Neural progenitor cell (in vitro differentiated cells): ENCODE data around the gene XG. TPM values are rescaled to one million over a fixed set of nuclear protein-coding genes. Genes with fewer than 3 reads are reported as not detected.

Source experiments
- DNase-seq: peaks from one replicate; pipeline ENCODE4 v3.0.0-alpha.2; 2016; ENCODE audit warnings: low spot score
- H2AFZ ChIP-seq: fragments of 200-600 bp; sonication (generic); replicated peaks from 2 replicates; pipeline ENCODE4 v1.6.1; 2016; ENCODE audit warnings: antibody characterized with exemption
- H3F3A ChIP-seq: fragments of 200-600 bp; sonication (generic); 2 replicates; pipeline ENCODE4 v1.6.1; 2016; ENCODE audit warnings: antibody characterized with exemption, low read depth
- H3K27ac ChIP-seq: fragments of 200-600 bp; sonication (generic); 2 replicates; pipeline ENCODE4 v1.5.1; 2016; ENCODE audit warnings: mild to moderate bottlenecking
- H3K27me3 ChIP-seq: fragments of 200-600 bp; sonication (generic); 2 replicates; pipeline ENCODE4 v1.6.1; 2016; ENCODE audit warnings: mild to moderate bottlenecking, moderate library complexity
- H3K36me3 ChIP-seq: fragments of 200-600 bp; sonication (generic); 2 replicates; pipeline ENCODE4 v1.5.1; 2016
- H3K4me1 ChIP-seq: fragments of 200-600 bp; sonication (generic); 2 replicates; pipeline ENCODE4 v1.6.1; 2016; ENCODE audit warnings: mixed run types
- H3K4me2 ChIP-seq: fragments of 200-600 bp; sonication (generic); 2 replicates; pipeline ENCODE4 v1.6.1; 2016
- H3K4me3 ChIP-seq: fragments of 200-600 bp; sonication (generic); 2 replicates; pipeline ENCODE4 v1.5.1; 2016
- H3K79me2 ChIP-seq: fragments of 200-600 bp; sonication (generic); 2 replicates; pipeline ENCODE4 v1.6.1; 2016; ENCODE audit warnings: low read depth
- H3K9ac ChIP-seq: fragments of 200-600 bp; sonication (generic); 2 replicates; pipeline ENCODE4 v1.6.1; 2016
- H3K9me3 ChIP-seq: fragments of 200-600 bp; sonication (generic); 2 replicates; pipeline ENCODE4 v1.5.1; 2016; ENCODE audit warnings: low read depth
- H4K20me1 ChIP-seq: fragments of 200-600 bp; sonication (generic); 2 replicates; pipeline ENCODE4 v1.6.1; 2016; ENCODE audit warnings: low read depth
- H3K27ac Mint-ChIP-seq: 3 replicates; pipeline ENCODE4 v1.8.0; 2021; ENCODE audit warnings: mixed read lengths
- H3K27me3 Mint-ChIP-seq: 2 replicates; pipeline ENCODE4 v1.8.0; 2022; ENCODE audit warnings: low read depth, mild to moderate bottlenecking, inconsistent platforms, moderate library complexity, mixed read lengths; ENCODE audit not compliant: insufficient read depth
- H3K36me3 Mint-ChIP-seq: 3 replicates; pipeline ENCODE4 v1.8.0; 2021; ENCODE audit warnings: mixed read lengths
- H3K4me1 Mint-ChIP-seq: 3 replicates; pipeline ENCODE4 v1.8.0; 2021; ENCODE audit warnings: mixed read lengths
- H3K4me3 Mint-ChIP-seq: 3 replicates; pipeline ENCODE4 v1.8.0; 2021; ENCODE audit warnings: mild to moderate bottlenecking, moderate library complexity, mixed read lengths
- H3K9me3 Mint-ChIP-seq: 3 replicates; pipeline ENCODE4 v1.8.0; 2020; ENCODE audit warnings: mixed read lengths
- EZH2 ChIP-seq: fragments of 200-600 bp; sonication (generic); IDR thresholded peaks from 2 replicates; pipeline ENCODE4 v1.6.1; 2017; ENCODE audit warnings: antibody characterized with exemption, mild to moderate bottlenecking, moderate library complexity
- EZH2phosphoT487 ChIP-seq: fragments of 200-600 bp; sonication (generic); IDR thresholded peaks from 2 replicates; pipeline ENCODE4 v1.6.1; 2017; ENCODE audit warnings: antibody characterized with exemption
- total RNA-seq: library from RNA; depleted of rRNA; stranded (reverse); fragments of >200 nt; gene quantifications from 2 replicates; pipeline ENCODE4 v1.2.3, GENCODE V29; 2015; ENCODE audit warnings: low replicate concordance
- TF ChIP-seq, protein P1 (sequence below): fragments of 200-600 bp; sonication (generic); IDR thresholded peaks from 2 replicates; pipeline ENCODE4 v1.5.1; 2017; ENCODE audit warnings: antibody characterized with exemption, mild to moderate bottlenecking

The XG gene
- total RNA-seq, 1 donor from 2014 or later = not detected

GRCh38 chrX:2857566-2857965, 105.7 kb downstream of the XG start:
- H3K27ac Mint-ChIP-seq = no peak overlapping the region
- peaks cover 7% of the 10 kb centered on the region for H3F3A ChIP-seq
- no peak for DNase-seq
- TF ChIP-seq, protein P1, sequence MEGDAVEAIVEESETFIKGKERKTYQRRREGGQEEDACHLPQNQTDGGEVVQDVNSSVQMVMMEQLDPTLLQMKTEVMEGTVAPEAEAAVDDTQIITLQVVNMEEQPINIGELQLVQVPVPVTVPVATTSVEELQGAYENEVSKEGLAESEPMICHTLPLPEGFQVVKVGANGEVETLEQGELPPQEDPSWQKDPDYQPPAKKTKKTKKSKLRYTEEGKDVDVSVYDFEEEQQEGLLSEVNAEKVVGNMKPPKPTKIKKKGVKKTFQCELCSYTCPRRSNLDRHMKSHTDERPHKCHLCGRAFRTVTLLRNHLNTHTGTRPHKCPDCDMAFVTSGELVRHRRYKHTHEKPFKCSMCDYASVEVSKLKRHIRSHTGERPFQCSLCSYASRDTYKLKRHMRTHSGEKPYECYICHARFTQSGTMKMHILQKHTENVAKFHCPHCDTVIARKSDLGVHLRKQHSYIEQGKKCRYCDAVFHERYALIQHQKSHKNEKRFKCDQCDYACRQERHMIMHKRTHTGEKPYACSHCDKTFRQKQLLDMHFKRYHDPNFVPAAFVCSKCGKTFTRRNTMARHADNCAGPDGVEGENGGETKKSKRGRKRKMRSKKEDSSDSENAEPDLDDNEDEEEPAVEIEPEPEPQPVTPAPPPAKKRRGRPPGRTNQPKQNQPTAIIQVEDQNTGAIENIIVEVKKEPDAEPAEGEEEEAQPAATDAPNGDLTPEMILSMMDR = no peak
- TF ChIP-seq EZH2 (no peak), EZH2phosphoT487 (no peak)
- no peak overlapping the region for H3K9ac ChIP-seq
- no peaks in the 10 kb centered on the region for H4K20me1 ChIP-seq
- no peak overlapping the region for H3K4me3 ChIP-seq
- H3K4me1 Mint-ChIP-seq = no peaks in the 10 kb centered on the region
- no peaks in the 10 kb centered on the region for H3K79me2 ChIP-seq
- H3K27ac ChIP-seq = no peak overlapping the region
- peaks cover 2% of the 10 kb centered on the region for H3K27me3 Mint-ChIP-seq
- H2AFZ ChIP-seq = no peak overlapping the region
- no peak overlapping the region for H3K4me2 ChIP-seq
- H3K9me3 Mint-ChIP-seq = no peaks in the 10 kb centered on the region
- H3K4me1 ChIP-seq = no peaks in the 10 kb centered on the region
- no peaks in the 10 kb centered on the region for H3K36me3 ChIP-seq
- H3K36me3 Mint-ChIP-seq = peaks cover 48% of the 10 kb centered on the region
- no peak overlapping the region for H3K4me3 Mint-ChIP-seq
- H3K9me3 ChIP-seq = no peaks in the 10 kb centered on the region
- no peaks in the 10 kb centered on the region for H3K27me3 ChIP-seq

DNA sequence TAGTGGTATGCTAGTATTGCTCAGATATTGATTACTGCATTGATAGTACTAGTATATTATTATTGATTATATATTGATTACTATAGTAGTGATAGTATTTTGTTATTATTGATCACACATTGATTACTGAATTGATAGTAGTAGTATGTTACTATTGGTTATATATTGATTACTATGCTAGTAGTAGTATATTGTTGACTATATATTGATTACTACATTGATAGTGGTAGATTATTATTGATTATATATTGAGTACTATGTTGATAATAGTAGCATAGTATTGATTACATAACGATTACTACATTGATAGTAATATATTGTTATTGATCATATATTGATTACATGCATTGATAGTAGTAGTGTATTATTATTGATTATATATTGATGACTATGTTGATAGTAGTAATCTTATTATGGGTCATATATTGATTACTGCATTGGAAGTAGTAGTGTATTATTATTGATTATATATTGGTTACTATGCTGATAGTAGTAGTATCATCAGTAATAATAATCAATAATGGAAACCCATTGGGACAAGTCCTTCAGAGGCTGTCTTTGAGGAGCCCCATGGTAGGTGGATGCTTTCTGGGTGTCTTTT, 107.5 kb downstream of the XG start:
- H3K4me3 ChIP-seq = no peak overlapping the region
- no peak for TF ChIP-seq EZH2
- TF ChIP-seq, protein P1 = no peak
- no peak for TF ChIP-seq EZH2phosphoT487
- peaks cover 7% of the 10 kb centered on the region for H3F3A ChIP-seq
- no peaks in the 10 kb centered on the region for H3K9me3 ChIP-seq
- H3K4me1 ChIP-seq = no peaks in the 10 kb centered on the region
- H3K36me3 Mint-ChIP-seq = peaks cover 52% of the 10 kb centered on the region
- no peak overlapping the region for H3K27ac ChIP-seq
- peaks cover 3% of the 10 kb centered on the region for H3K4me1 Mint-ChIP-seq
- no peaks in the 10 kb centered on the region for H3K79me2 ChIP-seq
- no peak overlapping the region for H3K4me2 ChIP-seq
- no peak overlapping the region for H2AFZ ChIP-seq
- no peaks in the 10 kb centered on the region for H3K27me3 ChIP-seq
- no peak for DNase-seq
- H3K9me3 Mint-ChIP-seq = no peaks in the 10 kb centered on the region
- H3K27me3 Mint-ChIP-seq = peaks cover 2% of the 10 kb centered on the region
- no peaks in the 10 kb centered on the region for H4K20me1 ChIP-seq
- no peak overlapping the region for H3K4me3 Mint-ChIP-seq
- H3K27ac Mint-ChIP-seq = no peak overlapping the region
- no peaks in the 10 kb centered on the region for H3K36me3 ChIP-seq
- H3K9ac ChIP-seq = no peak overlapping the region

DNA sequence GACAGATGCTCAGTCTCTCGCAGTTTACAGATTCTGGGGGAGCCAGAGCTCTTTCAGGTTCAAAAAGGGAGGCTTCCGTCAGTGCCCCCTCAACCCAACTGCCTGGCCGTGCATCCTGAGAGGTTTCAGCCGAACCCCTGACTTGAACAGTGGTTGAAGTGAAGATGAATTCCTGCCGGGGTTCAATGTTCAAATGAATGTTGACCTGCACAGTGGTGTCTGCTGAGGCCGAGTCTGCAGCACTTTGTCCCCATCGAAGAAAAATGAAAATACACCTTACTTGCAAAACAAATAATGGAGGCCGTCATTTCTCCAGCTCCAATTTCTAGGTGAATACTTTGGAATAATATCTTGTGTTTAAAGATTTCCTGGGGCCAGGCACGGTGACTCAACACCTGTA, 110.6 kb downstream of the XG start:
- H3K27me3 ChIP-seq = no peaks in the 10 kb centered on the region
- no peaks in the 10 kb centered on the region for H3K9me3 ChIP-seq
- no peak for DNase-seq
- peaks cover 7% of the 10 kb centered on the region for H3F3A ChIP-seq
- no peak overlapping the region for H2AFZ ChIP-seq
- Mint-ChIP-seq H3K27me3 (no peaks in the 10 kb centered on the region), H3K4me1 (peaks cover 3% of the 10 kb centered on the region), H3K36me3 (peaks cover 55% of the 10 kb centered on the region), H3K9me3 (no peaks in the 10 kb centered on the region), H3K27ac (no peak overlapping the region), H3K4me3 (no peak overlapping the region)
- no peaks in the 10 kb centered on the region for H3K36me3 ChIP-seq
- no peak overlapping the region for H3K4me2 ChIP-seq
- no peaks in the 10 kb centered on the region for H4K20me1 ChIP-seq
- H3K27ac ChIP-seq = no peak overlapping the region
- TF ChIP-seq, protein P1 = no peak
- no peak for TF ChIP-seq EZH2
- TF ChIP-seq EZH2phosphoT487 = no peak
- no peaks in the 10 kb centered on the region for H3K4me1 ChIP-seq
- H3K4me3 ChIP-seq = no peak overlapping the region
- H3K79me2 ChIP-seq = no peaks in the 10 kb centered on the region
- H3K9ac ChIP-seq = no peak overlapping the region
